WTC11 (cell line): ENCODE results near the gene OPN4.

ENCODE experiments used
- ATF2 ChIP-seq: sonication (generic); formaldehyde crosslinking; IDR thresholded peaks from 2 replicates; pipeline ENCODE4 v1.8.1; 2022; ENCODE audit warnings: low read depth, missing genetic modification reagents, borderline replicate concordance
- CTCF ChIP-seq: fragments of 200-600 bp; IDR thresholded peaks from 2 replicates; pipeline ENCODE4 v1.8.0; 2022; ENCODE audit warnings: antibody characterized with exemption
- ELF4 ChIP-seq: sonication (generic); formaldehyde crosslinking; IDR thresholded peaks from 2 replicates; pipeline ENCODE4 v1.8.1; 2022; ENCODE audit warnings: low read depth, mild to moderate bottlenecking, moderate library complexity, missing genetic modification reagents
- JUN ChIP-seq: sonication (generic); formaldehyde crosslinking; IDR thresholded peaks from 2 replicates; pipeline ENCODE4 v1.8.0; 2023; ENCODE audit warnings: mild to moderate bottlenecking, missing genetic modification reagents
- NFE2L1 ChIP-seq: sonication (generic); formaldehyde crosslinking; IDR thresholded peaks from 2 replicates; pipeline ENCODE4 v1.8.1; 2023; ENCODE audit warnings: missing genetic modification reagents
- NR3C1 ChIP-seq: sonication (generic); formaldehyde crosslinking; conservative IDR thresholded peaks from 2 replicates; pipeline ENCODE4 v1.8.1; 2023; ENCODE audit warnings: low read depth, mild to moderate bottlenecking, missing genetic modification reagents
- TCF7 ChIP-seq: sonication (generic); formaldehyde crosslinking; IDR thresholded peaks from 2 replicates; pipeline ENCODE4 v1.8.0; 2022; ENCODE audit warnings: mild to moderate bottlenecking, low read depth, missing genetic modification reagents, moderate library complexity
- USF2 ChIP-seq: sonication (generic); formaldehyde crosslinking; IDR thresholded peaks from 2 replicates; pipeline ENCODE4 v1.8.1; 2023; ENCODE audit warnings: mild to moderate bottlenecking, missing genetic modification reagents, moderate library complexity
- ZBTB43 ChIP-seq: sonication (generic); formaldehyde crosslinking; IDR thresholded peaks from 2 replicates; pipeline ENCODE4 v1.8.1; 2023; ENCODE audit warnings: mild to moderate bottlenecking, missing genetic modification reagents

GRCh38 chr10:86708783-86709380 is 54.5 kb downstream of the OPN4 start:
- TF ChIP-seq TCF7 (CRISPR knock-in tag) (no peak), CTCF (no peak), ELF4 (CRISPR knock-in tag) (no peak), USF2 (CRISPR knock-in tag) (no peak), ATF2 (CRISPR knock-in tag) (no peak), NR3C1 (CRISPR knock-in tag) (no peak), NFE2L1 (no peak), ZBTB43 (CRISPR knock-in tag) (no peak), JUN (CRISPR knock-in tag) (no peak)
